ENCODE data around the gene CAMK2N2. TPM values are rescaled to one million over a fixed set of nuclear protein-coding genes. Genes with fewer than 3 reads are reported as not detected.

CAMK2N2 gene
- total RNA-seq, 2 donors from 2014 or later = 0.33 to 1.8 TPM

DNA sequence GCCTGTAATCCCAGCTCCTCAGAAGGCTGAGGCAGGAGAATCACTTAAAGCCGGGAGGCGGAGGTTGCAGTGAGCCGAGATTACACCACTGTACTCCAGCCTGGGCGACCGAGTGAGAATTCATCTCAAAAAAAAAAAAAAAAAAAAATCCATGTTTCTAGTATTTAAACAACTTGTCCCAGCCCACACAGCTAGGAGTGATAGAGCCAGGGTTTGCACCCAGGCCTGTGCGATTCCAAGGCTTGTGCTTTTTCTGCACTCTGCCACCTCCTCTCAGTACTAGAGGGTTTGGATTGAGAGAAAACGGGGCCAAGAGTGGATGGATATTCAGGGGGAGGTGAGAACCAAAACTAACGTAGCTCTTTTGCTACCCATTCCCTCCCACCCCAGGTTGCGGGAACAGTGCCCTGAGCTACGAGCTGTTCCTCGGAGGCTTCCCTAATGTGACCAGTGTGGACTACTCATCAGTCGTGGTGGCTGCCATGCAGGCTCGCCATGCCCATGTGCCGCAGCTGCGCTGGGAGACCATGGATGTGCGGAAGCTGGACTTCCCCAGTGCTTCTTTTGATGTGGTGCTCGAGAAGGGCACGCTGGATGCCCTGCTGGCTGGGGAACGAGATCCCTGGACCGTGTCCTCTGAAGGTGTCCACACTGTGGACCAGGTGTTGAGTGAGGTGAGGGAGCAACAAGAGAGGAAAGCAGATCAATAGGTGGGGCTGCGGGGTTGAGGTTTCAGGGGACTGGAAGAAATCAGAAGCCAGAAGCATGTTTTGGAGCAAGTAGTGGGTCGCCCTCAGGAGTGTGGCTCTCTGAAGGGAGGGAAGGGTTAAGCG, 4.1 kb downstream of the CAMK2N2 start:
- Histone ChIP-seq H3K27me3 (ENCODE audit: control insufficient read depth, insufficient read depth, low read length, poor library complexity, severe bottlenecking) (peaks cover 94% of the 10 kb centered on the region), H3K9me3 (ENCODE audit: control insufficient read depth, low read length) (no peaks in the 10 kb centered on the region), H3K36me3 (ENCODE audit: control insufficient read depth, insufficient read depth, low read length) (no peaks in the 10 kb centered on the region), H3K4me3 (ENCODE audit: low read length) (no peak overlapping the region), H3K27ac (ENCODE audit: low read depth, low read length) (no peak overlapping the region), H3K4me1 (ENCODE audit: control insufficient read depth, insufficient read depth, low read length) (no peaks in the 10 kb centered on the region), H3K9ac (ENCODE audit: extremely low read depth, low read length, poor library complexity, severe bottlenecking) (no peak overlapping the region)
- Mint-ChIP-seq H3K4me1 (peaks cover 10% of the 10 kb centered on the region), H3K9me3 (no peaks in the 10 kb centered on the region), H3K36me3 (ENCODE audit: low read depth) (peaks cover 6% of the 10 kb centered on the region), H3K27ac (no peak overlapping the region), H3K4me3 (no peak overlapping the region), H3K27me3 (ENCODE audit: insufficient read depth) (peaks cover 78% of the 10 kb centered on the region)
- WGBS, 2 experiments (ENCODE audit: insufficient coverage in 1 of 2, insufficient read length in 1 of 2) = 88 to 92% methylated on average over 16 to 23 of the region's 23 CpGs
- TF ChIP-seq CTCF (conservative IDR thresholded peaks at IDR 0.05) = no peak
- no peak for DNase-seq

- peaks cover 65% of the 10 kb centered on the region for H3K27me3 Mint-ChIP-seq (ENCODE audit: insufficient read depth)
- no peak for TF ChIP-seq CTCF (conservative IDR thresholded peaks at IDR 0.05)
- no peak overlapping the region for H3K4me3 ChIP-seq (ENCODE audit: low read length)
- H3K9me3 Mint-ChIP-seq = no peaks in the 10 kb centered on the region
- H3K27ac Mint-ChIP-seq = no peak overlapping the region
- 93 to 100% methylated on average over 3 of the region's 3 CpGs for WGBS, 2 experiments (ENCODE audit: insufficient coverage in 1 of 2, insufficient read length in 1 of 2)
- DNase-seq = no peak
- no peaks in the 10 kb centered on the region for H3K9me3 ChIP-seq (ENCODE audit: control insufficient read depth, low read length)
- H3K27ac ChIP-seq (ENCODE audit: low read depth, low read length) = no peak overlapping the region
- H3K36me3 ChIP-seq (ENCODE audit: control insufficient read depth, insufficient read depth, low read length) = no peaks in the 10 kb centered on the region
- no peak overlapping the region for H3K4me3 Mint-ChIP-seq
- H3K4me1 Mint-ChIP-seq = peaks cover 3% of the 10 kb centered on the region
- H3K27me3 ChIP-seq (ENCODE audit: control insufficient read depth, insufficient read depth, low read length, poor library complexity, severe bottlenecking) = peaks cover 89% of the 10 kb centered on the region
- peaks cover 6% of the 10 kb centered on the region for H3K36me3 Mint-ChIP-seq (ENCODE audit: low read depth)
- H3K4me1 ChIP-seq (ENCODE audit: control insufficient read depth, insufficient read depth, low read length) = no peaks in the 10 kb centered on the region
- H3K9ac ChIP-seq (ENCODE audit: extremely low read depth, low read length, poor library complexity, severe bottlenecking) = no peak overlapping the region
These were observed 5.9 kb downstream of the CAMK2N2 start for GRCh38 chr3:184255291-184256039.

GRCh38 chr3:184250167-184250828, 11.1 kb downstream of the CAMK2N2 start:
- Histone ChIP-seq H3K4me1 (ENCODE audit: control insufficient read depth, insufficient read depth, low read length) (no peaks in the 10 kb centered on the region), H3K4me3 (ENCODE audit: low read length) (peak overlapping the region; percentile 100), H3K27me3 (ENCODE audit: control insufficient read depth, insufficient read depth, low read length, poor library complexity, severe bottlenecking) (peaks cover 40% of the 10 kb centered on the region), H3K9me3 (ENCODE audit: control insufficient read depth, low read length) (no peaks in the 10 kb centered on the region), H3K36me3 (ENCODE audit: control insufficient read depth, insufficient read depth, low read length) (peaks cover 4% of the 10 kb centered on the region), H3K9ac (ENCODE audit: extremely low read depth, low read length, poor library complexity, severe bottlenecking) (no peak overlapping the region), H3K27ac (ENCODE audit: low read depth, low read length) (no peak overlapping the region)
- H3K27ac Mint-ChIP-seq = peak overlapping the region; percentile 64
- H3K4me3 Mint-ChIP-seq = peak overlapping the region; percentile 82
- peak; percentile 98 for DNase-seq
- peaks cover 26% of the 10 kb centered on the region for H3K27me3 Mint-ChIP-seq (ENCODE audit: insufficient read depth)
- 8 to 17% methylated on average over 11 to 20 of the region's 20 CpGs for WGBS, 2 experiments (ENCODE audit: insufficient coverage in 1 of 2, insufficient read length in 1 of 2)
- H3K36me3 Mint-ChIP-seq (ENCODE audit: low read depth) = no peaks in the 10 kb centered on the region
- TF ChIP-seq CTCF (conservative IDR thresholded peaks at IDR 0.05) = peak; percentile 95
- H3K9me3 Mint-ChIP-seq = no peaks in the 10 kb centered on the region
- peaks cover 1% of the 10 kb centered on the region for H3K4me1 Mint-ChIP-seq
